HEK293 (cell line): ENCODE results near the gene IGSF21.
A peak's percentile ranks its signal among the peaks of the same experiment; 100 is the strongest.

ENCODE experiments used
- CTCF ChIA-PET: fragments of 350-600 bp; formaldehyde crosslinking; extraction: SDS; loops from one replicate; lab custom pipeline; 2021; ENCODE audit warnings: antibody characterized with exemption; lab: Yijun Ruan, JAX
- POLR2A ChIA-PET: fragments of 300-600 bp; formaldehyde crosslinking; extraction: SDS; loops from one replicate; lab custom pipeline; 2020; ENCODE audit warnings: antibody characterized with exemption, inconsistent platforms; lab: Yijun Ruan, JAX
- H3K27ac ChIP-seq: fragments of 200-500 bp; sonication (Bioruptor generic); 2 replicates; pipeline ENCODE4 v1.5.1; 2014; ENCODE audit warnings: low read depth, low read length, control low read depth, inconsistent platforms; ENCODE audit errors: extremely low read depth
- H3K36me3 ChIP-seq, 2 experiments: fragments of 200-500 bp in 1 of 2; sonication (Bioruptor generic) in 1 of 2; 1 replicate in 1 of 2; 2 replicates in 1 of 2; pipeline ENCODE4 v1.5.1; 2014 to 2017; ENCODE audit warnings: inconsistent platforms in 2 of 2, low read length in 2 of 2; ENCODE audit not compliant: control insufficient read depth in 2 of 2, insufficient read depth in 1 of 2
- H3K4me1 ChIP-seq: fragments of 200-500 bp; sonication (Bioruptor generic); 2 replicates; pipeline ENCODE4 v1.5.1; 2014; ENCODE audit warnings: mild to moderate bottlenecking, low read length, inconsistent platforms; ENCODE audit not compliant: control insufficient read depth, insufficient read depth
- H3K4me3 ChIP-seq: 2 replicates; pipeline ENCODE4 v1.5.1; 2011; ENCODE audit warnings: low read depth, mild to moderate bottlenecking, control low read depth, low read length, moderate library complexity
- H3K9me3 ChIP-seq: fragments of 200-500 bp; sonication (Bioruptor generic); 2 replicates; pipeline ENCODE4 v1.5.1; 2014; ENCODE audit warnings: low read depth, low read length, inconsistent platforms; ENCODE audit not compliant: control insufficient read depth, insufficient read depth
- SP2 ChIP-seq: fragments of 450-650 bp; formaldehyde crosslinking; IDR thresholded peaks from 2 replicates; pipeline ENCODE4 v1.5.1; 2016; ENCODE audit warnings: missing biosample characterization, missing genetic modification characterization
- YY2 ChIP-seq: fragments of 450-650 bp; formaldehyde crosslinking; IDR thresholded peaks from 2 replicates; pipeline ENCODE4 v1.5.1; 2016; ENCODE audit warnings: missing biosample characterization, missing genetic modification characterization
- ZBTB21 ChIP-seq: fragments of 450-650 bp; formaldehyde crosslinking; IDR thresholded peaks from 2 replicates; pipeline ENCODE4 v1.5.1; 2017; ENCODE audit warnings: missing biosample characterization, missing genetic modification characterization
- ZNF114 ChIP-seq: fragments of 450-650 bp; formaldehyde crosslinking; IDR thresholded peaks from 2 replicates; pipeline ENCODE4 v1.5.0; 2017; ENCODE audit warnings: missing biosample characterization, missing genetic modification characterization
- ZNF155 ChIP-seq: fragments of 450-650 bp; formaldehyde crosslinking; IDR thresholded peaks from 2 replicates; pipeline ENCODE4 v1.5.1; 2016; ENCODE audit warnings: missing biosample characterization, missing genetic modification characterization
- ZNF157 ChIP-seq: fragments of 450-650 bp; formaldehyde crosslinking; IDR thresholded peaks from 2 replicates; pipeline ENCODE4 v1.5.1; 2016; ENCODE audit warnings: missing biosample characterization, missing genetic modification characterization
- ZNF16 ChIP-seq: fragments of 450-650 bp; formaldehyde crosslinking; IDR thresholded peaks from 2 replicates; pipeline ENCODE4 v1.5.1; 2016; ENCODE audit warnings: low read depth, missing biosample characterization, missing genetic modification characterization
- ZNF366 ChIP-seq: fragments of 450-650 bp; formaldehyde crosslinking; conservative IDR thresholded peaks from 2 replicates; pipeline ENCODE4 v1.5.1; 2016; ENCODE audit warnings: missing biosample characterization, missing genetic modification characterization
- ZNF544 ChIP-seq: fragments of 450-650 bp; formaldehyde crosslinking; IDR thresholded peaks from 2 replicates; pipeline ENCODE4 v1.5.0; 2017; ENCODE audit warnings: missing biosample characterization, missing genetic modification characterization
- ZNF596 ChIP-seq: fragments of 450-650 bp; IDR thresholded peaks from 2 replicates; pipeline ENCODE4 v1.5.0; 2018; ENCODE audit warnings: missing biosample characterization, mild to moderate bottlenecking, missing genetic modification characterization, moderate library complexity
- ZNF600 ChIP-seq: fragments of 450-650 bp; formaldehyde crosslinking; IDR thresholded peaks from 2 replicates; pipeline ENCODE4 v1.5.1; 2016; ENCODE audit warnings: missing biosample characterization, missing genetic modification characterization
- TF ChIP-seq, protein P1 (sequence below): fragments of 450-650 bp; formaldehyde crosslinking; IDR thresholded peaks from 2 replicates; pipeline ENCODE4 v1.5.1; 2016; ENCODE audit warnings: missing biosample characterization, missing genetic modification characterization
- TF ChIP-seq, protein P2 (sequence below): fragments of 450-650 bp; formaldehyde crosslinking; IDR thresholded peaks from 2 replicates; pipeline ENCODE4 v1.5.1; 2017; ENCODE audit warnings: missing biosample characterization, mild to moderate bottlenecking, missing genetic modification characterization, moderate library complexity
- TF ChIP-seq, protein P3 (sequence below): fragments of 450-650 bp; formaldehyde crosslinking; IDR thresholded peaks from 2 replicates; pipeline ENCODE4 v1.5.1; 2016; ENCODE audit warnings: missing biosample characterization, missing genetic modification characterization
- TF ChIP-seq, protein P4 (sequence below): fragments of 450-650 bp; formaldehyde crosslinking; optimal IDR thresholded peaks from 2 replicates; pipeline ENCODE3; 2016; ENCODE audit warnings: missing biosample characterization, mild to moderate bottlenecking, missing genetic modification characterization
- TF ChIP-seq, protein P5 (sequence below): sonication (generic); formaldehyde crosslinking; IDR thresholded peaks from 2 replicates; pipeline ENCODE4 v1.8.1; 2022; ENCODE audit warnings: mild to moderate bottlenecking, moderate library complexity, missing genetic modification reagents
- TF ChIP-seq, protein P6 (sequence below): fragments of 450-650 bp; formaldehyde crosslinking; conservative IDR thresholded peaks from 2 replicates; pipeline ENCODE4 v1.5.1; 2016; ENCODE audit warnings: low read depth, missing biosample characterization, missing genetic modification characterization

Gene IGSF21

DNA sequence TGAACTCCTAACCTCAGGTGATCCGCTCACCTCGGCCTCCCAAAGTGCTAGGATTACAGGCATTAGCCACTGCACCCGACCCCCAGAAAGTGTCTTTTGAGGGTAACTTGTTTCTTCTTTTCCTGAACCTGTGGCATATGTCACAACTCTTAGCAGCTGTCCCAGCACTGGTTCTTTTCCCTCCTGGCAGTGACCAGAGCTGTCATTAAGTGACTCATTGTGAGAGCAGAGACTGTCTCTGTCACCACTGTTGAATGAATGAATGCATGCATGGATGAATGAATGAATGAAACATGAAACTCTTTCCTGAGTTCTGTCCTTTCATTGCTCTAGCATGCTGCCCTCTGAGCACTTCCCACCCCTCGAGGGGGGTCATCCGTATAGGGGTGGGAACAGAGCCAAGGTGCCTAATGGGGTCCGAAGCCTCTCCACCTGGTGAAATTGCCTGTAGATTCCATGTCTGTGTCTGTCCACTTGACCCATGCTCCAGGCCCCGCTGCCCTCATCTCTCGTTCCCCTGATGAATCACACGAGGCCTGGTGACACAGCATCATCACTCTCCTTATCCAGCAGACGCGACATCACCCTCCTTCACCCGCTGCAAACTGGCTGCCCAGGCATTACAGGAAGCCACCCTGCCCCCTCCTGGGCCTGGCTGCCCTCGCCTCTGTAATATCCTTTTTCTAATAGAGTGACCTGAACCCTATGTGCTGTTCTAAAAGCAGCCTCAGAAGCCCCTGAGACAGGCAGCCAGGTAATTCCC is 75.0 kb downstream of the IGSF21 start (continued):
- no peak for TF ChIP-seq ZBTB21 (tag by site-specific recombination)
- TF ChIP-seq, protein P1, sequence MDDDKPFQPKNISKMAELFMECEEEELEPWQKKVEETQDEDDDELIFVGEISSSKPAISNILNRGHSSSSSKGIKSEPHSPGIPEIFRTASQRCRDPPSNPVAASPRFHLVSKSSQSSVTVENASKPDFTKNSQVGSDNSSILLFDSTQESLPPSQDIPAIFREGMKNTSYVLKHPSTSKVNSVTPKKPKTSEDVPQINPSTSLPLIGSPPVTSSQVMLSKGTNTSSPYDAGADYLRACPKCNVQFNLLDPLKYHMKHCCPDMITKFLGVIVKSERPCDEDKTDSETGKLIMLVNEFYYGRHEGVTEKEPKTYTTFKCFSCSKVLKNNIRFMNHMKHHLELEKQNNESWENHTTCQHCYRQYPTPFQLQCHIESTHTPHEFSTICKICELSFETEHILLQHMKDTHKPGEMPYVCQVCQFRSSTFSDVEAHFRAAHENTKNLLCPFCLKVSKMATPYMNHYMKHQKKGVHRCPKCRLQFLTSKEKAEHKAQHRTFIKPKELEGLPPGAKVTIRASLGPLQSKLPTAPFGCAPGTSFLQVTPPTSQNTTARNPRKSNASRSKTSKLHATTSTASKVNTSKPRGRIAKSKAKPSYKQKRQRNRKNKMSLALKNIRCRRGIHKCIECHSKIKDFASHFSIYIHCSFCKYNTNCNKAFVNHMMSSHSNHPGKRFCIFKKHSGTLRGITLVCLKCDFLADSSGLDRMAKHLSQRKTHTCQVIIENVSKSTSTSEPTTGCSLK (tag by site-specific recombination): no peak
- no peak for TF ChIP-seq ZNF114 (tag by site-specific recombination)
- TF ChIP-seq, all 188 proteins: peak for 19

DNA sequence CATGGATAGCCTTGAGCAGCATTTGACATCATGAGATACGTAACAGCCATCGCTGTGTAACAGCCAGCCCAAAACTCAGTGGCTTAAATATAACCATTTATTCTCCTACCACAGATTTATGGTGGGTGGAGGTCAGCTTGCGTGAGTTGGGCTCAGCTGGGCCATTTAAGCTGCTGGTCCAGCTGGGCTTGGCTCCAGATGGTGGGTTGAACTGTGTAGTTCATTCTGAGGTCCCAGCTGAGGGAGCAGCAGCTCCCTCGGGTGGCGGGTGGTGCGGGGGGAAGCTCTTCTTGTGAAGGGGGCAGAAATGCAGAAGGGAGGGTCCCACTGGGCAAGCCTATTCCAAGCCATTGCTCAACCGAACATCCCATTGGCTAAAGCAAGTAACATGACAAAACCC is 75.9 kb downstream of the IGSF21 start:
- no peak overlapping the region for H3K4me3 ChIP-seq
- CTCF ChIA-PET: interaction anchor here (0.6 to 0.9 kb wide), 3 partner anchors 9 to 51 kb away, joined by 3 to 4 read pairs (median 3); no protein-coding TSS in a partner anchor
- TF ChIP-seq, protein P2, sequence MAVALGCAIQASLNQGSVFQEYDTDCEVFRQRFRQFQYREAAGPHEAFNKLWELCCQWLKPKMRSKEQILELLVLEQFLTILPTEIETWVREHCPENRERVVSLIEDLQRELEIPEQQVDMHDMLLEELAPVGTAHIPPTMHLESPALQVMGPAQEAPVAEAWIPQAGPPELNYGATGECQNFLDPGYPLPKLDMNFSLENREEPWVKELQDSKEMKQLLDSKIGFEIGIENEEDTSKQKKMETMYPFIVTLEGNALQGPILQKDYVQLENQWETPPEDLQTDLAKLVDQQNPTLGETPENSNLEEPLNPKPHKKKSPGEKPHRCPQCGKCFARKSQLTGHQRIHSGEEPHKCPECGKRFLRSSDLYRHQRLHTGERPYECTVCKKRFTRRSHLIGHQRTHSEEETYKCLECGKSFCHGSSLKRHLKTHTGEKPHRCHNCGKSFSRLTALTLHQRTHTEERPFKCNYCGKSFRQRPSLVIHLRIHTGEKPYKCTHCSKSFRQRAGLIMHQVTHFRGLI: peak; percentile 94
- no peak for TF ChIP-seq ZNF16 (tag by site-specific recombination)
- TF ChIP-seq, all 188 proteins: peak for 1
- POLR2A ChIA-PET: no interaction called here
- H3K27ac ChIP-seq: no peak overlapping the region
- no peaks in the 10 kb centered on the region for H3K36me3 ChIP-seq
- no peaks in the 10 kb centered on the region for H3K4me1 ChIP-seq
- no peaks in the 10 kb centered on the region for H3K9me3 ChIP-seq

DNA sequence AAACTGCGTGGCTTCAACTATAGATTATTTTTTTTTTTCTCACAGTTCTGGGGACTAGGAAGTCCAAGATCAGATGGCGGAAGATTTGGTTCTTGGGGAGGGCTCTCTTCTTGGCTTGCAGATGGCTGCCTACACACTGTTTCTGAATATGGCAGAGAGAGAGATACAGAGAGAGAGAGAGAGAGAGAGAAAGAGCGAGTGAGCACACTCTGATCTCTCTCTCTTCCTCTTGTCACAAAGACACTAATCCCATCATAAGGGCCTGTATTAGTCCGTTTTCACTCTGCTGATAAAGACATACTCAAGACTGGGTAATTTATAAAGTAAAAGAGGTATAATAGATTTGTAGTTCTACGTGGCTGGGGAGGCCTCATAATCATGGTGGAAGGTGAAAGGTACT is 79.5 kb downstream of the IGSF21 start:
- Histone ChIP-seq H3K36me3 (no peaks in the 10 kb centered on the region), H3K4me3 (no peak overlapping the region), H3K9me3 (no peaks in the 10 kb centered on the region), H3K4me1 (no peaks in the 10 kb centered on the region), H3K27ac (no peak overlapping the region)
- TF ChIP-seq ZNF544 (tag by site-specific recombination) (no peak), ZNF596 (tag by site-specific recombination) (peak; percentile 84)
- TF ChIP-seq, protein P3, sequence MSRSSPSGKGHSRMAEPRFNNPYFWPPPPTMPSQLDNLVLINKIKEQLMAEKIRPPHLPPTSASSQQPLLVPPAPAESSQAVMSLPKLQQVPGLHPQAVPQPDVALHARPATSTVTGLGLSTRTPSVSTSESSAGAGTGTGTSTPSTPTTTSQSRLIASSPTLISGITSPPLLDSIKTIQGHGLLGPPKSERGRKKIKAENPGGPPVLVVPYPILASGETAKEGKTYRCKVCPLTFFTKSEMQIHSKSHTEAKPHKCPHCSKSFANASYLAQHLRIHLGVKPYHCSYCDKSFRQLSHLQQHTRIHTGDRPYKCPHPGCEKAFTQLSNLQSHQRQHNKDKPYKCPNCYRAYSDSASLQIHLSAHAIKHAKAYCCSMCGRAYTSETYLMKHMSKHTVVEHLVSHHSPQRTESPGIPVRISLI: no peak
- POLR2A ChIA-PET: no interaction called here
- CTCF ChIA-PET: no interaction called here

DNA sequence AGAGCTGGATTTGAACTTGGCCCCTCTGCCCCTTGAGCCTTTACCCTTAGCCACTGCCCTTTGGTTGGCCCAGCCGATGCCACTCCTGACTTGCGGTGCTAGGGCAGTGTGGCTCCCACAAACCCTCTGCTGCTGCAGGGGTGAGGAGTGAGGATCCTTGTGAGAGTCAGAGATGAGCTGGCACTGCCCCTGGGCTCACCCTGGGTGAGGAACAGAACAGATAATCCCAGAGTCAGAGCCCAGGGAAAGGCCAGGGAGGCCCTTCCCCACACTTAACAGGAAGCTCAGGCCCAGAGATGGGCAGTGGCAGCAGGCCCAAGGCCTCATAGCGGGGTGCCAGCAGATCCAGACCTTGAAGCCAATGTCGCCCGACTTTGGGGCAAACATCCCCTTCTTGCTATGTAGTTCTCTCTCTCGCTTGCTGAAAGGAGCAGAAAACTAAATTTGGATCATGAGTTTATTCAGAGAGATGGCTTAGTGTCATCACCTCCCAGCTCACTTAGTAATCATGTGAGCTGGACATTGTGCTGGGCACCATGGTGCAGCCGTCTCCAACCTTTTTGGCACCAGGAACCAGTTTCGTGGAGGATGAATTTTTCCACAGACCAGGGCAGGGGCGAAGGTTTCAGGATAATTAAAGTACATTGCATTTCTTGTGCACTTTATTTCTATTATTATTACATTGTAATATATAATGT is 81.4 kb downstream of the IGSF21 start:
- POLR2A ChIA-PET: no interaction called here
- TF ChIP-seq ZNF366 (tag by site-specific recombination): no peak
- TF ChIP-seq, protein P4, sequence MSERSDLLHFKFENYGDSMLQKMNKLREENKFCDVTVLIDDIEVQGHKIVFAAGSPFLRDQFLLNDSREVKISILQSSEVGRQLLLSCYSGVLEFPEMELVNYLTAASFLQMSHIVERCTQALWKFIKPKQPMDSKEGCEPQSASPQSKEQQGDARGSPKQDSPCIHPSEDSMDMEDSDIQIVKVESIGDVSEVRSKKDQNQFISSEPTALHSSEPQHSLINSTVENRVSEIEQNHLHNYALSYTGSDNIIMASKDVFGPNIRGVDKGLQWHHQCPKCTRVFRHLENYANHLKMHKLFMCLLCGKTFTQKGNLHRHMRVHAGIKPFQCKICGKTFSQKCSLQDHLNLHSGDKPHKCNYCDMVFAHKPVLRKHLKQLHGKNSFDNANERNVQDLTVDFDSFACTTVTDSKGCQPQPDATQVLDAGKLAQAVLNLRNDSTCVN (tag by site-specific recombination): no peak
- TF ChIP-seq ZNF157 (tag by site-specific recombination): no peak
- no peak for TF ChIP-seq ZNF155 (tag by site-specific recombination)
- TF ChIP-seq, protein P5, sequence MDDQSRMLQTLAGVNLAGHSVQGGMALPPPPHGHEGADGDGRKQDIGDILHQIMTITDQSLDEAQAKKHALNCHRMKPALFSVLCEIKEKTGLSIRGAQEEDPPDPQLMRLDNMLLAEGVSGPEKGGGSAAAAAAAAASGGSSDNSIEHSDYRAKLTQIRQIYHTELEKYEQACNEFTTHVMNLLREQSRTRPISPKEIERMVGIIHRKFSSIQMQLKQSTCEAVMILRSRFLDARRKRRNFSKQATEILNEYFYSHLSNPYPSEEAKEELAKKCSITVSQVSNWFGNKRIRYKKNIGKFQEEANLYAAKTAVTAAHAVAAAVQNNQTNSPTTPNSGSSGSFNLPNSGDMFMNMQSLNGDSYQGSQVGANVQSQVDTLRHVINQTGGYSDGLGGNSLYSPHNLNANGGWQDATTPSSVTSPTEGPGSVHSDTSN (CRISPR knock-in tag): no peak
- no peak for TF ChIP-seq ZNF600 (tag by site-specific recombination)
- TF ChIP-seq, protein P6, sequence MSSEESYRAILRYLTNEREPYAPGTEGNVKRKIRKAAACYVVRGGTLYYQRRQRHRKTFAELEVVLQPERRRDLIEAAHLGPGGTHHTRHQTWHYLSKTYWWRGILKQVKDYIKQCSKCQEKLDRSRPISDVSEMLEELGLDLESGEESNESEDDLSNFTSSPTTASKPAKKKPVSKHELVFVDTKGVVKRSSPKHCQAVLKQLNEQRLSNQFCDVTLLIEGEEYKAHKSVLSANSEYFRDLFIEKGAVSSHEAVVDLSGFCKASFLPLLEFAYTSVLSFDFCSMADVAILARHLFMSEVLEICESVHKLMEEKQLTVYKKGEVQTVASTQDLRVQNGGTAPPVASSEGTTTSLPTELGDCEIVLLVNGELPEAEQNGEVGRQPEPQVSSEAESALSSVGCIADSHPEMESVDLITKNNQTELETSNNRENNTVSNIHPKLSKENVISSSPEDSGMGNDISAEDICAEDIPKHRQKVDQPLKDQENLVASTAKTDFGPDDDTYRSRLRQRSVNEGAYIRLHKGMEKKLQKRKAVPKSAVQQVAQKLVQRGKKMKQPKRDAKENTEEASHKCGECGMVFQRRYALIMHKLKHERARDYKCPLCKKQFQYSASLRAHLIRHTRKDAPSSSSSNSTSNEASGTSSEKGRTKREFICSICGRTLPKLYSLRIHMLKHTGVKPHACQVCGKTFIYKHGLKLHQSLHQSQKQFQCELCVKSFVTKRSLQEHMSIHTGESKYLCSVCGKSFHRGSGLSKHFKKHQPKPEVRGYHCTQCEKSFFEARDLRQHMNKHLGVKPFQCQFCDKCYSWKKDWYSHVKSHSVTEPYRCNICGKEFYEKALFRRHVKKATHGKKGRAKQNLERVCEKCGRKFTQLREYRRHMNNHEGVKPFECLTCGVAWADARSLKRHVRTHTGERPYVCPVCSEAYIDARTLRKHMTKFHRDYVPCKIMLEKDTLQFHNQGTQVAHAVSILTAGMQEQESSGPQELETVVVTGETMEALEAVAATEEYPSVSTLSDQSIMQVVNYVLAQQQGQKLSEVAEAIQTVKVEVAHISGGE (tag by site-specific recombination): no peak
- TF ChIP-seq YY2 (tag by site-specific recombination): no peak
- no peak for TF ChIP-seq SP2 (tag by site-specific recombination)

More for the DNA sequence above, 81.4 kb downstream of the IGSF21 start:
- CTCF ChIA-PET: no interaction called here
- Histone ChIP-seq H3K36me3 (no peaks in the 10 kb centered on the region), H3K9me3 (no peaks in the 10 kb centered on the region), H3K27ac (no peak overlapping the region), H3K4me1 (no peaks in the 10 kb centered on the region), H3K4me3 (no peak overlapping the region)
